SK-N-MC (cell line): ENCODE measurements around the gene LRMDA.

ENCODE experiments used
- DNase-seq: peaks from one replicate; pipeline ENCODE4 v3.0.0-alpha.2; 2011; ENCODE audit warnings: low read depth, low spot score
- H3K27ac ChIP-seq: fragments of 200-600 bp; sonication (generic); 2 replicates; pipeline ENCODE4 v1.5.1; 2016; ENCODE audit warnings: mixed run types
- H3K36me3 ChIP-seq: fragments of 200-600 bp; sonication (generic); 2 replicates; pipeline ENCODE4 v1.6.1; 2017; ENCODE audit warnings: antibody characterized with exemption, low read length, mixed read lengths; ENCODE audit not compliant: insufficient read depth
- H3K4me3 ChIP-seq: fragments of 200-600 bp; sonication (generic); 2 replicates; pipeline ENCODE4 v1.5.1; 2016
- H3K9ac ChIP-seq: fragments of 200-600 bp; sonication (generic); 2 replicates; pipeline ENCODE4 v1.8.0; 2017; ENCODE audit warnings: mixed run types, mixed read lengths; ENCODE audit not compliant: insufficient read length
- H3K9me3 ChIP-seq: fragments of 200-600 bp; sonication (generic); 2 replicates; pipeline ENCODE4 v1.6.1; 2017; ENCODE audit warnings: low read depth, mild to moderate bottlenecking, antibody characterized with exemption, low read length, moderate library complexity, mixed read lengths
- EZH2 ChIP-seq: fragments of 200-600 bp; sonication (generic); IDR thresholded peaks from one replicate; pipeline ENCODE4 v1.6.1; 2017; ENCODE audit warnings: antibody characterized with exemption
- FOXP2 ChIP-seq: optimal IDR thresholded peaks from 2 replicates; pipeline ENCODE3; 2011; ENCODE audit warnings: mild to moderate bottlenecking, moderate library complexity; ENCODE audit not compliant: insufficient read depth; ENCODE audit errors: extremely low read length, control extremely low read depth
- POLR2AphosphoS5 ChIP-seq: IDR thresholded peaks from 2 replicates; pipeline ENCODE4 v1.6.1; 2012; ENCODE audit warnings: mild to moderate bottlenecking, low read depth, low read length, borderline replicate concordance

Gene LRMDA

GRCh38 chr10:76298329-76298728 lies 866.9 kb downstream of the LRMDA start:
- H3K4me3 ChIP-seq: no peak overlapping the region
- no peak overlapping the region for H3K27ac ChIP-seq
- no peak overlapping the region for H3K9ac ChIP-seq
- TF ChIP-seq EZH2: no peak
- no peaks in the 10 kb centered on the region for H3K36me3 ChIP-seq
- no peaks in the 10 kb centered on the region for H3K9me3 ChIP-seq
- DNase-seq: no peak

DNA sequence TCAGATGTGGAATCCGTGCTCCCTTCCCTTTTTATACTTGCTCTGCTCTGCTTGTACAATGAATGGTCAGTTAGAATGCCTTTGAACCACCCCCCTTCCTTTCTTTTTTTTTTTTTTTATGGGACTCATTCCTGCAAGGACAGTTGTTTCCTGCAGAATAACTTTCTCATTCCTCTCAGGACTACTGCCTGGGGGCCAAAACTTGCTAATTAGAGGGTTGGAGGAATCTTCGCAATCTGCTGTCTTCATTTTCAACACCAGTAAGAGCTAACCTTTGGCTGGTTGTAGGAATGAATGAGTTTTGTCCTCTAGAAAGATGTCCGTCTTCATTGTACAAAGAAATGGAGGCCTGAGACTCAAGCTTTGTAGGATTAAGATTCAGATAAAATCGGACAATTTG lies 868.1 kb downstream of the LRMDA start:
- H3K36me3 ChIP-seq: no peaks in the 10 kb centered on the region
- TF ChIP-seq EZH2 (no peak), FOXP2 (no peak), POLR2AphosphoS5 (no peak)
- H3K27ac ChIP-seq: no peak overlapping the region
- H3K9me3 ChIP-seq: no peaks in the 10 kb centered on the region
- no peak for DNase-seq
- H3K9ac ChIP-seq: no peak overlapping the region
- no peak overlapping the region for H3K4me3 ChIP-seq

GRCh38 chr10:76301211-76301610 lies 869.8 kb downstream of the LRMDA start:
- TF ChIP-seq POLR2AphosphoS5 (no peak), FOXP2 (no peak), EZH2 (no peak)
- Histone ChIP-seq H3K36me3 (no peaks in the 10 kb centered on the region), H3K9me3 (no peaks in the 10 kb centered on the region), H3K4me3 (no peak overlapping the region), H3K9ac (no peak overlapping the region), H3K27ac (no peak overlapping the region)
- DNase-seq: no peak

DNA sequence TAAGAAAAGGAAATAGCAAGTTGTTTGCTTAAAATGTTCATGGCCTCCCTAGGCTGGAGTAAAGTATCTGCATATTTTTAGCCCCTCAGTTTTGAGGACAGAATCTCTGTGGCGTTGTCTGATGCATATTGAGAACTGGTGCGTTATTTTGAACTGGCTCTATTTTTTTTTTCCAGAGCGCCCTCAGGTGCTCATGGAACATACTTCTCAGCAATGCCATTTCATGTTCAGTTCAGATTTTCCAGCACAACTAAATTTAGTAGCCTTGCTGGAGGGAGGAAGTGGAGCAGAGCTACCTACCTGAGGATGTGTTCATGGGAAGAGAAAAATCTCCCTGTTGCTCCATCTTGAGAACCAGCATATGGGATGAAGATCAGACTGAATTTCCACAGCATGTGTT lies 870.5 kb downstream of the LRMDA start:
- Histone ChIP-seq H3K4me3 (no peak overlapping the region), H3K9me3 (no peaks in the 10 kb centered on the region), H3K27ac (no peak overlapping the region), H3K36me3 (no peaks in the 10 kb centered on the region), H3K9ac (no peak overlapping the region)
- TF ChIP-seq POLR2AphosphoS5 (no peak), FOXP2 (no peak), EZH2 (no peak)
- no peak for DNase-seq

GRCh38 chr10:76302481-76302880 lies 871.1 kb downstream of the LRMDA start:
- Histone ChIP-seq H3K9me3 (no peaks in the 10 kb centered on the region), H3K4me3 (no peak overlapping the region), H3K27ac (no peak overlapping the region), H3K36me3 (no peaks in the 10 kb centered on the region), H3K9ac (no peak overlapping the region)
- TF ChIP-seq FOXP2 (no peak), EZH2 (no peak), POLR2AphosphoS5 (no peak)
- DNase-seq: no peak

- no peak for DNase-seq
- Histone ChIP-seq H3K27ac (no peak overlapping the region), H3K4me3 (no peak overlapping the region), H3K9ac (no peak overlapping the region), H3K9me3 (no peaks in the 10 kb centered on the region), H3K36me3 (no peaks in the 10 kb centered on the region)
- TF ChIP-seq EZH2 (no peak), FOXP2 (no peak), POLR2AphosphoS5 (no peak)
Measured at GRCh38 chr10:76302961-76303630, 871.7 kb downstream of the LRMDA start.

DNA sequence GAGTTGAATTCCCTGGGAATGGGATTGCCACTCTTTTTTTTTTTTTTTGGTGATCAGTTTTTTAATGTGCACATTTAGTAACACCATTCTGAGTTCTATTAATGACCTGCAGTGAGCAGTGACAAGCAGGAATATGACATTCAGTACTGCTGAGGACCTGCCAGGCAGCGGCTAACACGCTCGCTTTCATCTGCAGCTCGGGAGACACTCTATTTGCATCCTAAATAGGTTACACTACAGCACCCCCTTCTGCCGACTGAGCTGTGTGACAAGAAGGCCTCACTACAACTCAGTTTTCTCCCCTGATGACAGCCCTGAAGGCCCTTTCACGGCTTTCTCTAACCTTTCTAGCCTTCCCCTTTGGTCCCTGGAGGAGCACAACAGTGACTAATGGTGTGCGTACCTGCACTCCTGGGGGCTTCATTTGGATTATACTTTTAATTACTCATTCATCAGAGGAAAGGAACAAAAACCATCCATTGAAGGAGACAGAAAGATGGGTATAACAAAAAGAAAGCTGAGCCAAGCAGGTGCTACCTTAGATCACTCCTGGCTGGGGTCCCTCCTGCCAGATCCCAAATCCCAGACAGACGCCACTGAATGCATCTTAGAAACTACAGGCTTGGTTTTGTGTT lies 872.4 kb downstream of the LRMDA start:
- Histone ChIP-seq H3K36me3 (no peaks in the 10 kb centered on the region), H3K27ac (no peak overlapping the region)
- DNase-seq: peak; percentile 20

GRCh38 chr10:76305930-76306615 lies 874.6 kb downstream of the LRMDA start:
- TF ChIP-seq FOXP2 (no peak), EZH2 (no peak), POLR2AphosphoS5 (no peak)
- no peaks in the 10 kb centered on the region for H3K9me3 ChIP-seq
- H3K9ac ChIP-seq: no peak overlapping the region
- H3K36me3 ChIP-seq: no peaks in the 10 kb centered on the region
- H3K27ac ChIP-seq: no peak overlapping the region
- no peak overlapping the region for H3K4me3 ChIP-seq
- DNase-seq: no peak

More for the DNA sequence above, 872.4 kb downstream of the LRMDA start:
- TF ChIP-seq EZH2 (no peak), FOXP2 (no peak), POLR2AphosphoS5 (no peak)
- Histone ChIP-seq H3K9me3 (no peaks in the 10 kb centered on the region), H3K9ac (no peak overlapping the region), H3K4me3 (no peak overlapping the region)

DNA sequence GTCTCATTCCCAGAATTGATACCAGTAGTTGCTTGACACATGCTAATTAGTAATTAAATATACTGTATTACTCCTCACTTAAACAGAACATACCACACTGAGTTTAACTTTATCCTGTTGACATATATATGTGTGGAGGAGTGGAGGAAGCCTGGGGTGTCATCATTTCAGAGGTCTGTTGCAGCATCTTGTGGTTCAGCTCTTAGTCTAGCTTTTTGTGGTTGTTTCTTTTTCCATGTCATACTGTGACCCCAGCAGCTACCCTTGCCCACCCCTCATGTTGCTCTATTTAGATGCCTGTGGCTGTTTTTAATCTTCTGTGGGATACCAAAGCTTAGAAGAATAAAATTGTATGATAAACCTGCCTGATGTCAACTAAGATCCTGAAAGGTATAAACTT lies 875.4 kb downstream of the LRMDA start:
- Histone ChIP-seq H3K4me3 (no peak overlapping the region), H3K36me3 (no peaks in the 10 kb centered on the region), H3K9me3 (no peaks in the 10 kb centered on the region), H3K27ac (no peak overlapping the region), H3K9ac (no peak overlapping the region)
- TF ChIP-seq EZH2 (no peak), POLR2AphosphoS5 (no peak), FOXP2 (no peak)
- no peak for DNase-seq
